H1 (cell line): ENCODE data around the gene ATP13A3.

Experiments used
- CEBPB ChIP-seq: IDR thresholded peaks from 2 replicates; pipeline ENCODE4 v1.6.1; 2012; ENCODE audit warnings: low read depth, low read length
- EZH2 ChIP-seq: fragments of 200-600 bp; sonication (generic); IDR thresholded peaks from 2 replicates; pipeline ENCODE4 v1.7.1; 2012; ENCODE audit warnings: low read depth, mild to moderate bottlenecking, moderate library complexity, low read length, inconsistent platforms; ENCODE audit not compliant: severe bottlenecking
- GABPA ChIP-seq: IDR thresholded peaks from 2 replicates; pipeline ENCODE4 v1.6.1; 2011; ENCODE audit warnings: mild to moderate bottlenecking, low read length, moderate library complexity, borderline replicate concordance; ENCODE audit not compliant: insufficient read depth
- NRF1 ChIP-seq: IDR thresholded peaks from 2 replicates; pipeline ENCODE4 v1.6.1; 2011; ENCODE audit warnings: mild to moderate bottlenecking, low read depth, low read length, improper control_type of control experiment
- POLR2A ChIP-seq, 2 experiments: IDR thresholded peaks; 1 replicate in 1 of 2; 2 replicates in 1 of 2; pipeline ENCODE4 v1.6.1; 2011; ENCODE audit warnings: low read depth in 2 of 2, low read length in 2 of 2, mild to moderate bottlenecking in 2 of 2; ENCODE audit errors: control extremely low read depth in 1 of 2
- POLR2AphosphoS5 ChIP-seq: IDR thresholded peaks from 2 replicates; pipeline ENCODE4 v1.6.1; 2011; ENCODE audit warnings: low read depth, low read length
- RFX5 ChIP-seq: IDR thresholded peaks from 2 replicates; pipeline ENCODE4 v1.6.1; 2011; ENCODE audit warnings: low read depth, low read length, improper control_type of control experiment, borderline replicate concordance
- SAP30 ChIP-seq: fragments of 300-600 bp; sonication (generic); IDR thresholded peaks from 2 replicates; pipeline ENCODE4 v1.7.1; 2012; ENCODE audit warnings: low read length, moderate library complexity, mild to moderate bottlenecking, inconsistent platforms; ENCODE audit not compliant: insufficient read depth, insufficient replicate concordance
- SP4 ChIP-seq: IDR thresholded peaks from 2 replicates; pipeline ENCODE4 v1.6.1; 2012; ENCODE audit warnings: low read length, inconsistent platforms
- SUZ12 ChIP-seq: fragments of 200-600 bp; sonication (generic); IDR thresholded peaks from 2 replicates; pipeline ENCODE4 v1.6.1; 2012; ENCODE audit warnings: mild to moderate bottlenecking, inconsistent platforms, low read length, moderate library complexity, mixed read lengths
- TAF1 ChIP-seq: IDR thresholded peaks from 2 replicates; pipeline ENCODE4 v1.6.1; 2011; ENCODE audit warnings: mild to moderate bottlenecking, low read depth, low read length
- YY1 ChIP-seq: IDR thresholded peaks from 2 replicates; pipeline ENCODE4 v1.6.1; 2011; ENCODE audit warnings: low read depth, mild to moderate bottlenecking, low read length
- TF ChIP-seq, protein P1 (sequence below): IDR thresholded peaks from 2 replicates; pipeline ENCODE4 v1.6.1; 2011; ENCODE audit warnings: low read length, improper control_type of control experiment
- TF ChIP-seq, protein P2 (sequence below), 3 experiments: IDR thresholded peaks; 1 replicate in 2 of 3; 2 replicates in 1 of 3; pipeline versions ENCODE4 v1.5.1 to v1.6.1; 2011; ENCODE audit warnings: low read length in 3 of 3, mild to moderate bottlenecking in 3 of 3, inconsistent platforms in 2 of 3, low read depth in 1 of 3, moderate library complexity in 1 of 3; ENCODE audit not compliant: insufficient read depth in 1 of 3; ENCODE audit errors: control extremely low read depth in 1 of 3

- TF ChIP-seq POLR2A (IDR thresholded peaks at IDR 0.05; ENCODE audit: control extremely low read depth in 1 of 2, low read depth in 2 of 2, low read length in 2 of 2) (no peak), POLR2AphosphoS5 (no peak), RFX5 (no peak), NRF1 (no peak), SUZ12 (no peak), SP4 (no peak), GABPA (no peak), TAF1 (no peak), YY1 (no peak), EZH2 (no peak), CEBPB (no peak), SAP30 (no peak)
- TF ChIP-seq, protein P1, sequence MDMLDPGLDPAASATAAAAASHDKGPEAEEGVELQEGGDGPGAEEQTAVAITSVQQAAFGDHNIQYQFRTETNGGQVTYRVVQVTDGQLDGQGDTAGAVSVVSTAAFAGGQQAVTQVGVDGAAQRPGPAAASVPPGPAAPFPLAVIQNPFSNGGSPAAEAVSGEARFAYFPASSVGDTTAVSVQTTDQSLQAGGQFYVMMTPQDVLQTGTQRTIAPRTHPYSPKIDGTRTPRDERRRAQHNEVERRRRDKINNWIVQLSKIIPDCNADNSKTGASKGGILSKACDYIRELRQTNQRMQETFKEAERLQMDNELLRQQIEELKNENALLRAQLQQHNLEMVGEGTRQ = no peak
- TF ChIP-seq, protein P2, sequence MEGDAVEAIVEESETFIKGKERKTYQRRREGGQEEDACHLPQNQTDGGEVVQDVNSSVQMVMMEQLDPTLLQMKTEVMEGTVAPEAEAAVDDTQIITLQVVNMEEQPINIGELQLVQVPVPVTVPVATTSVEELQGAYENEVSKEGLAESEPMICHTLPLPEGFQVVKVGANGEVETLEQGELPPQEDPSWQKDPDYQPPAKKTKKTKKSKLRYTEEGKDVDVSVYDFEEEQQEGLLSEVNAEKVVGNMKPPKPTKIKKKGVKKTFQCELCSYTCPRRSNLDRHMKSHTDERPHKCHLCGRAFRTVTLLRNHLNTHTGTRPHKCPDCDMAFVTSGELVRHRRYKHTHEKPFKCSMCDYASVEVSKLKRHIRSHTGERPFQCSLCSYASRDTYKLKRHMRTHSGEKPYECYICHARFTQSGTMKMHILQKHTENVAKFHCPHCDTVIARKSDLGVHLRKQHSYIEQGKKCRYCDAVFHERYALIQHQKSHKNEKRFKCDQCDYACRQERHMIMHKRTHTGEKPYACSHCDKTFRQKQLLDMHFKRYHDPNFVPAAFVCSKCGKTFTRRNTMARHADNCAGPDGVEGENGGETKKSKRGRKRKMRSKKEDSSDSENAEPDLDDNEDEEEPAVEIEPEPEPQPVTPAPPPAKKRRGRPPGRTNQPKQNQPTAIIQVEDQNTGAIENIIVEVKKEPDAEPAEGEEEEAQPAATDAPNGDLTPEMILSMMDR (IDR thresholded peaks at IDR 0.05; ENCODE audit: control extremely low read depth in 1 of 3, insufficient read depth in 1 of 3, low read depth in 1 of 3, low read length in 3 of 3) = no peak
These were observed 110.6 kb downstream of the ATP13A3 start for GRCh38 chr3:194376241-194376560.
